ENCODE results near the gene NPFF.

- TF ChIP-seq EZH2 (IDR thresholded peaks at IDR 0.05; ENCODE audit: insufficient read depth, poor library complexity, severe bottlenecking) = no peak
- no peak for TF ChIP-seq EZH2phosphoT487 (IDR thresholded peaks at IDR 0.05; ENCODE audit: insufficient read depth, low read depth)
These were observed 23.9 kb downstream of the NPFF start for GRCh38 chr12:53483225-53483978.

Measured in GM23248 (cell line).